GM19099 (cell line): ENCODE measurements around the gene SNAP91.

Source experiments
- POLR2A ChIP-seq: IDR thresholded peaks from 3 replicates; pipeline ENCODE4 v1.6.1; 2011; ENCODE audit warnings: low read depth; ENCODE audit not compliant: insufficient read length; ENCODE audit errors: extremely low read depth

Gene SNAP91, protein sequence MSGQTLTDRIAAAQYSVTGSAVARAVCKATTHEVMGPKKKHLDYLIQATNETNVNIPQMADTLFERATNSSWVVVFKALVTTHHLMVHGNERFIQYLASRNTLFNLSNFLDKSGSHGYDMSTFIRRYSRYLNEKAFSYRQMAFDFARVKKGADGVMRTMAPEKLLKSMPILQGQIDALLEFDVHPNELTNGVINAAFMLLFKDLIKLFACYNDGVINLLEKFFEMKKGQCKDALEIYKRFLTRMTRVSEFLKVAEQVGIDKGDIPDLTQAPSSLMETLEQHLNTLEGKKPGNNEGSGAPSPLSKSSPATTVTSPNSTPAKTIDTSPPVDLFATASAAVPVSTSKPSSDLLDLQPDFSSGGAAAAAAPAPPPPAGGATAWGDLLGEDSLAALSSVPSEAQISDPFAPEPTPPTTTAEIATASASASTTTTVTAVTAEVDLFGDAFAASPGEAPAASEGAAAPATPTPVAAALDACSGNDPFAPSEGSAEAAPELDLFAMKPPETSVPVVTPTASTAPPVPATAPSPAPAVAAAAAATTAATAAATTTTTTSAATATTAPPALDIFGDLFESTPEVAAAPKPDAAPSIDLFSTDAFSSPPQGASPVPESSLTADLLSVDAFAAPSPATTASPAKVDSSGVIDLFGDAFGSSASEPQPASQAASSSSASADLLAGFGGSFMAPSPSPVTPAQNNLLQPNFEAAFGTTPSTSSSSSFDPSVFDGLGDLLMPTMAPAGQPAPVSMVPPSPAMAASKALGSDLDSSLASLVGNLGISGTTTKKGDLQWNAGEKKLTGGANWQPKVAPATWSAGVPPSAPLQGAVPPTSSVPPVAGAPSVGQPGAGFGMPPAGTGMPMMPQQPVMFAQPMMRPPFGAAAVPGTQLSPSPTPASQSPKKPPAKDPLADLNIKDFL

DNA sequence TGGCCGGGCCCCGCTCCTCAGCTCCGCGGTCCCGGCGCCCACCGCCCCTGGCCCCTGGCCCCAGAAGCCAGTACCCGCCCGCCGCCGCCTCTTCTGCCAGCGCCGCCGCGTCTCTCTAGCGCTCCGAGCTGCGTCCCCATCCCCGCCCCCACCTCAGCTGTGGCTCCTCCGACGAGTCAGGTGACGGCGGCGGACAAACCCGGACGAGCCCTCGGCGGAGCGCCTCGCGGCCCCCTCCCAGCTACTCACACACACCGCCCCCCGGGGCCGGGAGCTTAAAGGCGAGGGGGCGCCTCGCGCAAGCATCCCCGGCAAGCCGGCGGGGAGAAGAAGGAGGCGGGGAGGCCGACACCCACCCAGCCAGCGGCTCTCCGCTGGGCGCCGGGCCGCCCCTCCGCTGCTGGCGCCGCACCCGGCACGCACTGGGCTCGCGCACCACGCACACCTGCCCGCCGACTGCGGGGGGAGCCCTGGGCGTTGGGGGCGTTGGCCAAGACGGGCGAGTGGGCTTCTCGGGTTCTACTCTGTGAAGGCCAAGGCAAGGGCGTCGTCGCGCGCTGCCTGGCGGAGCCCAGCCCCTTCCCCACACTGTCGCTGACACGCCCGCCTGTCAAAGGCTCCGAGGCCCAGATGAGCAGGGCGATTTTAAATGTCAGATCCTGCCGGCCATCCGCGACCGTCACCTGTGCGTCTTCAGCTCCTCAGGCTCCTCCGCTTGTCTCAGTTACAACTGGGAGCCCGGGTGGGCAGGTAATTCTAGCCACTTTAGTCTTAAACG lies at the start of gene SNAP91:
TSS of gene SNAP91 (minus strand) at position 132 of the 778 bp plus-strand sequence. CDS start 1,174 bp downstream, outside the sequence.
- no peak for TF ChIP-seq POLR2A

DNA sequence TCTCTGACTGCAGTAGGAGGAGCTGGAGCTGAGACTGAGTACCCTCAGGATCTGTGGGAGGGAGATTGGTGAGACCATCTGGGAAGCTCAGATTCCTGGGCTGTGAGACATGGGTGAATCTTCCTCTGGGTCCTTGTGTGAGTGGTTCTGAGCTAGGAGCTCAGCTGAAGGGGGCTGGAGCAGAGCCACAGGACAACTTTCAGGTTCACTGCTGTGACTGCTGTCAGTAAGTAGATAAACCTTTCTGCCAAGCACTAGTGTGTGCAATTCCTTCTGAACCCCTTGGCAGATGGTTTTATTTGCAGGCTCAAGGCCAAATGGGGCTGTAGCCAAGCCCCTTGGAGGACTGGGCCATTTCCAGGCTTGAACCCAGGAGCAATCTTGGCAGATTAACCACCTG lies 49.6 kb upstream of the SNAP91 start:
- no peak for TF ChIP-seq POLR2A

DNA sequence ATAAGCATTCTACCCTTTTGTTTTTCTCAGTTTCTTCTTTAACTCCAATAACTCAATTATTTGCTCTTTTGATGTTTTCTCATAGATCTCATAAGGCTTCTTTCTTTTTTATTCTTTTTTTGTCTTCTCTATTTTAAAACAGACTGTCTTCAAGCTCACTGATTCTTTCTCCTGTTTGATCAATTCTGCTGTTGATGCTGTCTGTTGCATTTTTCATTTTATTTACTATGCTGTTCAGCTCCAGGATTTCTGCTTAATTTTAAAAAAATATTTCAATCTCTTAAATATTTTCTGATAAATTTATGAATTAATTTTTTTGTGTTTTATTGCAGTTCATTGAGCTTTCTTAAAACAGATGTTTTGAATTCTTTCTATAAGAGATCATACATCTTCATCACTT lies 48.1 kb upstream of the SNAP91 start:
- no peak for TF ChIP-seq POLR2A

DNA sequence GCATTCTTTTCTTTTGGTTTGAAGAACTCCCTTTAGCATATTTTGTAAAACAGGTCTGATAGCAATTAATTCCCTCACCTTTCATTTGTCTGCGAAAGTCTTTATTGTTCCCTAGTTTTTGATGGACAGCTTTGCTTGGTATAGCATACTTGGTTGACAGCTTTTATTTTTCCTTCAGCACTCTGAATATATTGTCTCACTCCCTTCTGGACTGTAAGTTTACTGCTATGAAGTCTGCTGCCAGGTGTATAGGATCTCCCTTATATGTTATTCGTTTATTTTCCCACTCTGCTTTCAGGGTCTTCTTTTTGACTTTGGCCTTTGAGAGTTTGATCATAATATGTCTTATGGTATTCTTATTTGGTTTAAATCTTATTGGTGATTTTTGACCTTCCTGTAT lies 47.7 kb upstream of the SNAP91 start:
- no peak for TF ChIP-seq POLR2A

DNA sequence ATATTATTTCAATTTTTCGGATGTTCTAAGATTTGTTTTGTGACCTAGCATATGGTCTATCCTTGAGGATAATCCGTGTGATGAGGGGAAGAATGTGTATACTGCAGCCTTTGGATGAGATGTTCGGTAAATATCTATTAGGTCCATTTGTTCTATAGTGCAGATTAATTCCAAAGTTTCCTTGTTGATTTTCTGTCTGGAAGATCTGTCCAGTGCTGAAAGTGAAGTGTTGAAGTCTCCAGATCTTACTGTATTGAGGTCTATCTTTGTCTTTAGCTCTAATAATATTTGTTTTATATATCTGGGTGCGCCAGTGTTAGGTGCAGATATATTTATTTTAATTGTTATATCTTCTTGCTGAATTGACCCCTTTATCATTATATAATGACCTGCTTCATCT lies 32.2 kb upstream of the SNAP91 start:
- no peak for TF ChIP-seq POLR2A

DNA sequence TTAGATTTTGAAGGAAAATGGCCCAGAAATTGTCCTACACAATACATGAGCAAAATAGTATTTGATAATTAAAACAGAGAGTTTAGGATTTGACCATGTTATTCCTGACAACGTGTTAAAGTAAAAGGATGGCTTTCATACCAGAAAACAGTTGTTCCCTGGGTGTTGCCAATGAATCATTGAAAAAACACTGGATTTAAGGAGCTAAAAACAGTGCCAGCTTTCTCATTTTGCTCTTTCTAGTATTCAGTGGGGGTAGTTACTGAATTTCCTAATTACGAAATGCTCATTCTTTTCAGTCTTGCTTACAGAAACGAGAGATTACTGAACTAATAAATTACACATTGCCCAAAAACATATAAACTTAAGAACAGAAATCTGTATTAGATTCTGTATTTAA lies 26.6 kb upstream of the SNAP91 start:
- TF ChIP-seq POLR2A: no peak

DNA sequence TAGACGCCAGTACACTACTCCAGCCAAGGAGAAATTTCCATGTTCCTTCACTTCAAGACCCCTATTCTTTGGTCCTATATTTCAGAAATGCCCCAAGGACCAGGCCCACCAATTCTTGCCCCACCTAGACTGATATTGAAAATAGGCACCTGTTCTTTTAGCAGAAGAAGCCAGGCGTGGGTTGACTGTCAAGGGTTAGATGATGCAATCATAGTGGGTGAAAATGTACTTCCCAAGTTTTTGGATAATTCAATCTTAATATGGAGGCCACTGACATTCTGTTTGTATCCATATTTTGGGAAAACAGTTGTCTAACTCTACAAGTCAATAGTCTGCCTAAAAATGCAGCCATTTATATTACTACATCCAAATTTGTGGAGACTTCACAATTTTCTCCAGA lies 21.0 kb upstream of the SNAP91 start:
- TF ChIP-seq POLR2A: no peak

DNA sequence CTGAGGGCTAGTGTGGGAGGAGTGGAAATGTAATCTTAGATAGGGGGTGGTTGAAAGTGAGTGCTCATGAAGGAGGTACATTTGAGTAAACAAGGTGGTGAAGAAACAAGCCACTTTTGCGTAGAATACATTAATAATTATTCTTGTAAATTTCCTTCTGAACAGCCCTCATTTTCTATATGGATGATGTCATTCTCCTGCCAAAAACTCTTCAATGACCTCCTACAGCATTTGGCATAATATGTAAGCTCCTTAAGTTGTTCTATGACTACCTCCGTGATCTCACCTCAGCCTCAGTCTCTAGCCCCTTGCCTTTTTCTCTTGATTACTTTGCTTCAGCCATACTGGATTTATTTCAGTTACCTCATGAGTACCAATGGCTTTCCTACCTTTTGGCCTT lies 14.0 kb upstream of the SNAP91 start:
- TF ChIP-seq POLR2A: no peak

DNA sequence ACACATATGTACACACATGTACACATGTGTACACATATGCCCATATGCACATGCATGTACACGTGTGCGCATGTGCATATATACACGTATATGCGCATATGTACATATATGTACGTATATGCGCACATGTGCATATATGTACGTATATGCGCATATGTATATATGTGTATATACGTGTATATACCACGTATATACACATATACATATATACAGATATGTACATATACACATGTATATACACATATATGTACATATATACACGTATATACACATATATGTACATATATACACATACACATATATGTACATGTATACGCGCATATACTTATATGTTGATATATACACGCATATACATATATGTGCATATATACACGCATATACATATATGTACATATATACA lies 8.9 kb upstream of the SNAP91 start:
- no peak for TF ChIP-seq POLR2A

DNA sequence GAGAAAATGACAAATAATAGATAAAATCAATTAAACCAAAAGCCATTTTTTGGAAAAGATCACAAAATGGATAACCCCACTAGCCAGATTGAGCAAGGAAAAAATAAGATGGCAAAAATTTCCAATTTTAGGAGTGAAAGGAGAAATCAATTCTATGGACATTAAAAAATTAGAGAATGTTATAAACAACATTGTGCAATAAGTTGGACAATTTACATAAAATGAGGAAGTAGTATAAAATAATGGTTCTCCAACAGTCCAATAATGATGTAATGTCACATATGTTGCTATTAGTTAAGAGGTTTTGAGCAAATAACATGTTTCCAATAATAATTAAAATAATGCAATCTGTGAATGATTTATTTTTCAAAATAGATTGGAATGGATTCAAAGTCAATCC lies 3.1 kb upstream of the SNAP91 start:
- TF ChIP-seq POLR2A: no peak

DNA sequence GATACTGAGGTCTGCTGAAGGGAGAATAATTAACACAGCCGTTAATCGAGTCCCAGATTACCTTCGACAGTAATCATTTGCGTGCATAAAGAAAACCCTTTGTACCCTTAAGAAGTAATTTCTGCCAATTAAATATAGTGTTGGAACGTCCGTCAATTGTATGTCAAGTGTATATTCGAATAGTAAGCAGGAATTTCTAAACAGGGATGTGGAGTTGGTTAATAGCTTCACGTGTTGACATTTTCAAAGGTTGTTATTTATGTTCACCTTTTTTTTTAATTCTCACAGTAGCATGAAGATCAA lies 798 bp upstream of the SNAP91 start:
- TF ChIP-seq POLR2A: no peak

DNA sequence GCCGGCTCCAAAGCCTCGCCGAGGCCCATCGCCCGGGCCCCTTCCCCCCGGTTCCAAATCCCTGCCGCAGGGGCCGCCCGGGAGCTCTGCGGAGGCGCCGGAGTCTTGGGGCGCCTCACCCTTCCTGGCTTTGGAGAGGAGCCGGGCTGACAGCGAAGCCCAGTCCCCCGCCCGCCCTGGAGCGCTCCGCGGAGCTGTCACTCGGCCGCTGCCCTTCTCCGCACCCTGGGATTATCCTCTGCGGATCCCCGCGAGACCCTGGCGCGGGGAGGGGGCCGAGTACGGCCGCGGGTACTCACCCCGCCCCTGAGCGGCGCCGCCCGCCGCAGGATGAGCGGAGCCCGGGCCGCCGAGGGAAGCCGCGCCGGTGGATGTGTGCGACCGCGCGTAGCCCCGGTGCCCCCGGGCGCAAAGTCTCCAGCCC lies 343 bp downstream of the SNAP91 start:
- TF ChIP-seq POLR2A: no peak

DNA sequence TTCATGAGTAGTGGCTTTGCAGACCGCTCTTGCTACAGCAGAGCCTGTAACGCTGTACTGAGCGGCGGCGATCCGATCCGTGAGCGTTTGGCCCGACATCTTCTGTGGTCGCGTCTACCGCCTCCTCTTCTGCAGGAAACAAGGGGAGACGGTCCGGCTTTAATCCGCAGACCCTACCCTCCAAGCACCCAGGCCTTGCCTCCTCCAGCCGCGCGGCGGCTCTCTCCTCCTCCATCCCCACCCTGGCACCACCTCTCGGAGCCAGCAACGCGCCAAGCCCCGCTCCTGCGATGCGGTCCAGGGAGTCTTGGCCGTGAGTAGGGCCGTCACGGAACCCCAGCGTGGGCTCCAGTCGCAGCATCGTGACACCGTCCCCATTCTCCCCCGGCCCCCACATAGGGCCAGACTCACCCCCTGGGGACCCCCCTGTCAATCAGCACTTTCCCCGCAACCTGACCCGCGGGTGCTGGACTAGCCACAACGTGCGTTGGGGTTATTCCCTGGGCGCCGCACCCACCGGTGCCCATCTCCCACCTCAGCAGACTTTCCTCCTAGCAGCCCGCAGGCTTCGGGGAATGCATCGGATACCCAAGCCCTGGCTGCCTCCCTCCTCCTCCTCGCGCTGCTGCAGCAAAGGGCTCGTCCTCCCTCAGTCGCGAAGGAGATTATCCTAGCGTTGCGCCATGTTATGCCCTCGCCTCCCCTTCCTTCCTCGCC lies 914 bp downstream of the SNAP91 start:
- no peak for TF ChIP-seq POLR2A

DNA sequence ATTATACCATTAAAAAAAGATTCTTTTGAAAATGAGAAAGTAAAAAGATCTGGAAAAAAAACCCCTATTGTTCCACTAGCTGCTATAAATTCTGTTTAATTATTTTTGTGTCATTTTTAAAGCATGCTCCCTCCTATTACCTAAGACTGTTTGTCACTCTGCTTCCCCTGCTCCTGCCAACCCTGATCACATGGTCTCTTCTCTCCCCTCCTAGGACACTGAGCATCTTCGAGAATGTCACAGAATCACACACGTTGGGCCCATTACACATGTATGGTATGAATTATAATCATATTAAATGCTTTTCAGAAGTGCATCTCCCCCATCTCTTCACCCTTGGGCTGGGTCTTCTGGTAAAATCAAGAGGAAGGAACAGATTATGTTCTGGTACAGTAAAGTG lies 6.2 kb downstream of the SNAP91 start:
- TF ChIP-seq POLR2A: no peak

DNA sequence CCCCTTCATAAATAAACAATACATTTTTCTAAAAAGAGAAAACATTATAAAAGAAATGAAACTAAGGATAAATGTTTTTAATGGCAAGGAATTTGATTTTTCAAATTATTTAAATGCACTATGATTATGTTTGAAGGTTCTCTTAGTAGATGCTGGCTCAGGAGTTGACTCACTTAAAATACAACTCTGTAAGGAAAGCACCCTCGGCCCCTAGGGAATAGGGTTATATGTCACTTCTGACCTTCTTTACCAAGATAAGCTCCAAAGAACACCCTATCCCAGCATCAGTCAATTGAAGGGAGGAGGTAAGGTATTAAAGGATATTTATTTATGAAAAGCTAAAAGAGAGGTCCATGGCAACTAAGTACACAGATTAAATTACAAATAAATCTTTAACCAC lies 6.8 kb downstream of the SNAP91 start:
- TF ChIP-seq POLR2A: no peak
